ENCODE measurements around the gene MEOX1.
A peak's percentile ranks its signal among the peaks of the same experiment; 100 is the strongest.

The MEOX1 gene

GRCh38 chr17:43652124-43652480 is 9.6 kb downstream of the MEOX1 start:
- no peak for DNase-seq

GRCh38 chr17:43650471-43650870 is 11.3 kb downstream of the MEOX1 start:
- DNase-seq, result no peak

GRCh38 chr17:43648916-43649315 is 12.8 kb downstream of the MEOX1 start:
- DNase-seq, result no peak

DNA sequence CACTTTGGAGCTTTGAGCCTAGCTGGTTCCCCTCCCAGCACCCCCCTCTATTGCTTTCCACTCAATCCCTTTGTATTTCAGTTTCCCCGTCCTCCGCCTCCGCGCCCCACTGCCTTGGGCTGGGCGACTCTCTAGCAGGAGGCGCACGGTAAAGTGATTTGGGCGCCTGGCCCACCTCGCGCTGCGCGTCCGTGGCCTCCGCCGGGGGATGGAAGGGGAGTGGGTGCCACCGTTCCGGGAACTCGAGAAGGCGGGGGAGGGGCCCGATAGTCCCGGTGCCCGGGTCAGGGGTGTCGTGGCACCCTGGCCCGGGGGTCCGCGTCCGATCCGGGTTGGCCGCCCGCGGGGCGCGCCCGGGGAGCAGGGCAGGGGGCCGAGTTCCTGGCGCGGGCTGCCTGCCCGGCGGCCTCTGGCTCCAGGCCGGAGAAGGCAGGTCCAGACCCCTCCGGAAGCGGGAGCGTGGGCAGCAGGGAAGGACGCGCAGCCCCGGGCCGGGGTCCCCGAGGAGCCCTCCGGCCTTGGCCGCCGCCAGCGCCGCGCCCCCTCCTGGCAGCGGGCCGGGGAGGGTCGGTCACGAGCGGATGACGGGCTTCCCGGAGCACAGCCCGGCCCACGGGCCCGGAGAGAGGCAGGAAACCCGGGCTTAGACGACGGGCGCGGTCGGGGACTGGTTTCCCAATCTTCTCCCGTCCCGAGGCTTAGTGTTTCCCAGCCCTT is 15.8 kb downstream of the MEOX1 start:
- DNase-seq, result peak in 1 of 2 donors; percentile 32

DNA sequence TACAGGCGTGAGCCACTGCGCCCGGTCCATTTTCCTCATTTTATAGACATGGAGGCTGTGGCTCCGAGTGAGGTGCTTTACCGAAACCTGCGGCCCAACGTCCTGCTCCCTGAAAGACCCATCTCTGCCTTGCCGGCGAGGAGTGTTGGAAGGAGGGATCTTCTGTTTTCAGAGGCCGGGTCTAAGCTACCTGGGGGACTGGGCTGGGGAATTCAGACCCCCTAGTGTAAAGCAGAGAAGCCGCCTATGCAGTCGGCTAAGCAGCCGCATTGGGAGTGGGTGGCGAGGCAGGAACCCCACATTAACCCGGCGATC is 16.3 kb downstream of the MEOX1 start:
- DNase-seq, result no peak

DNA sequence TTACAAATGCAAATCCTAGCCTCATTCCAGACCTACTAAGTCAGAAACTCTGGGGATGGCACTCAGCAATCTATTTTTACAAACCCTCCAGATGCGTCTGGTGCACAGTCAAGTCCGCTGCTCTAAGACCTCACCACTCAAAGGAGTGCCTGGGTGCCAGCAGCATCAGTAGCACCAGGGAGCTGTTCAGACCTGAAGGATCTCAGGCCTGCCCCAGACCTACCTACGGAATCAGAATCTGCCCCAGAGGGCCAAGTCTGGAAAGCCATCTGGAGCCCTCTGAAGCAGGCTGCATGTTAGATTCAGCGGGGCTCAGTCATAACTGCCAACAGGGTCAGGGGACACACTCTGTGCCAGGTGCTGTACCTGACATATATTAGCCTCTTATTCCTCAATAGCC is 17.6 kb downstream of the MEOX1 start:
- DNase-seq, result no peak

GRCh38 chr17:43641416-43641815 is 20.3 kb downstream of the MEOX1 start:
- DNase-seq, result no peak

GRCh38 chr17:43640491-43641252 is 21.1 kb downstream of the MEOX1 start:
- DNase-seq, result no peak

GRCh38 chr17:43637563-43638323 is 24.0 kb downstream of the MEOX1 start:
- no peak for DNase-seq

DNA sequence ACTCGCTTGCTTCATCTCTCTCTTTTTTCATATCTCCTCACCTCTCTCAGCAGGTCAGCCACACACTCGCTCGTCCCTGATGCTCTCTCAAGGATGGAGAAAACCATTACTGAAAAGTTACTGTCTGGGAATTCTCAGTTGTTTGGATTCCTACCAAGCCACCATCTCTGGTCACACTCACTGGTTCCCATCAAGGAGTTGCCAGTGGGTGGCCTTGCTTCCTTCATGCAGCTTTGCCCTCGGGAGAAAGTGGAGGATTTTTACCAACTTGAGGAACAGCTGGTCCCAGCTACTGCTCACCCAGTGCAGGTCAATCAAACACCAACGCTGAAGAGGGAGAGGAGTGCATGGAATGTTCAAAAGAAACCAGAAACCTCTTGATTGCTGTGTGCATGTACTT is 25.3 kb downstream of the MEOX1 start:
- no peak for DNase-seq

- no peak for DNase-seq
These were observed 27.1 kb downstream of the MEOX1 start for GRCh38 chr17:43634591-43635125.

DNA sequence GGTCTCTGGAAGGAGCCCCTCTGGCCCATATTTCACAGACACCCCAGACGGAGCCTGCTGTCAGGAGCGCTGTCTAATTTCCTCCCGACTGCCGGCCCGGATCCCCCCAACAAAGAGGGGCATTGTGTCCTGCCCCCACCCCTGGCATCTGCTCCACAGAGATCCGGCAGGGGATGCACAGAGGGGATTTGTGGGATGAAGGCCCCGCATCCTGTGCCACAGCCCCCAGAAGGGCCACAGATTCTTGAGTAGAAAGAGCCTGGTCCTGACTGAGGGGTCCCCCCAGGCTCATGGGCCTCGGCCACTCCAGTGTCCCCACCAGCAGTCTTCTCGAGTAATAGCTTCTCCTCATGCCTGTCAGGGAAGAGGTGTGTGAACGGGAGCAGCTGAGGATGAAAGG is 29.5 kb downstream of the MEOX1 start:
- no peak for DNase-seq

DNA sequence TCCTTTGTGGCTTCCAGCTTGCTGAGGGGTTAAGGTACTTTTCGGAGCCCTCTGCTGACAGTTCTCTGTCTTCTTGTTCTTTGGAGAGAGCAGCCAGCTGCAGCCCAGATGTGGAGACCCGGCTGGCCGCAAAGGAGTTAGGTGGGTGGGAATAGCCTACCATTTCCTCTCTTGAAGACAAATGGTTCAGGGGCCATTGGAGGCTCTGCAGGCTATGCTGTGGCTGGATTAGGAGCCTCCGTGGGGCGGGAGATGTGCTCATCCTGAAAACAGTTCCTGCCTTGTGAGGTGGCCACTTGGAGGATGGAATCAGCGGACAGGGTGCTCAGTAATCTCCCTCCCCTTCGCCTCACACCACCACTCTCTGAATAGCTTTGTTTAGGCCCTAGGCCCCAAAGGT is 30.3 kb downstream of the MEOX1 start:
- no peak for DNase-seq

- DNase-seq, result no peak
These were observed 33.6 kb downstream of the MEOX1 start for GRCh38 chr17:43628089-43628650.

DNA sequence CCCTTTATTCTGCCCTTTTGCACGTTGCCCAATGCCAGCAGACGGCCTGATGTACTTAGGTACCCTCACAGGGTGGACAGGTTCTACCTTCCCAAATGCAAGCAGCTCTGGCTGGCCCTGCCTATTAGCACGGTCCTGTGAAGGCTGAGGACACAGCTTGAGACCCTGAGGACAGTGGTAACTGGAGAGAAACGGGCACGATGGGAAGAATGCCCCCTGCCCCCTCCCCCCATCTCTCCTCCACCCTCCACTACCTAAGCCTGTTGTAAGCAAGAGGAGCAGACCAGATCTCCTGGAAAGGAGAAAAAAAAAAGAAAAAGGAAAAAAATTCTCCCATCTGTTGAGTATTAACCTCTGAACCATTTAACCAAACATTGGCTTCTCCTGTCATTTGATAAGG is 34.1 kb downstream of the MEOX1 start:
- no peak for DNase-seq

- DNase-seq, result no peak
These were observed 35.7 kb downstream of the MEOX1 start for GRCh38 chr17:43626023-43626422.

GRCh38 chr17:43625606-43626005 is 36.1 kb downstream of the MEOX1 start:
- DNase-seq, result no peak

GRCh38 chr17:43620581-43620980 is 41.1 kb downstream of the MEOX1 start:
- DNase-seq, result no peak

DNA sequence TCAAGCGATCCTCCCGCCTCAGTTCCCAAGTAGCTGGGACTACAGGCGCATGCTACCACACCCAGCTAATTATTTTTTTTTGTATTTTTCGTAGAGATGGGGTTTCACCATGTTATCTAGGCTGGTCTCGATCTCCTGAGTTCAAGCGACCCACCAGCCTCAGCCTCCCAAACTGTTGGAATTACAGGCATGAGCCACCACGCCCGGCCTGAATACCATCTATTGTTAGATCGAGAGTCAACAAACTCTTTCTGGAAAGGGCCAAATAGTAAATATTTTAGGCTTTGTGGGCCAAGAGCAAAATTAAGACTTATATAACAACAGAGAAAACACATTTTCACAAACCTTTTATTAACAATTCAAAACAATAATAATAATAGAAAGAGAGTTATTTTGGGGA is 41.6 kb downstream of the MEOX1 start:
- no peak for DNase-seq

DNA sequence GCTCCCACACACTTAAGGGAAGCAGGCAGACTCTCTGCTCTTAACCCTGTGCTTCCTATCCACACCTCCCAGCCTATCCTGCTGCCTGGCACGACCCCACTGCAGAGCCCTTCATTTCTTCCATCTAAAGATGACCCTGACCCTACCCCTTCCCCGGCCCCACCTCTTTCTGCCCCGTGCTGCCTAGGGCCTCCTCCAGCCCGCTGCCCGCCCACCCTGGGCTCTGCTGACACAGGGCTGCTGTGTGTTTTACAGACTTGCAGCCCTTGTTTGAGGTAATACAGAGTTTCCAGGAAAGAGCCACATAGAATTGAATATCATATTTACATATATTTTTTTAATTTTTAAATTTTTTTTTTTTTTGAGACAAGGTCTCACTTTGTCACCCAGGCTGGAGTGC is 42.0 kb downstream of the MEOX1 start:
- no peak for DNase-seq

- no peak for DNase-seq
These were observed 43.4 kb downstream of the MEOX1 start for GRCh38 chr17:43618276-43618675.

GRCh38 chr17:43616852-43617251 is 44.9 kb downstream of the MEOX1 start:
- DNase-seq, result no peak

DNA sequence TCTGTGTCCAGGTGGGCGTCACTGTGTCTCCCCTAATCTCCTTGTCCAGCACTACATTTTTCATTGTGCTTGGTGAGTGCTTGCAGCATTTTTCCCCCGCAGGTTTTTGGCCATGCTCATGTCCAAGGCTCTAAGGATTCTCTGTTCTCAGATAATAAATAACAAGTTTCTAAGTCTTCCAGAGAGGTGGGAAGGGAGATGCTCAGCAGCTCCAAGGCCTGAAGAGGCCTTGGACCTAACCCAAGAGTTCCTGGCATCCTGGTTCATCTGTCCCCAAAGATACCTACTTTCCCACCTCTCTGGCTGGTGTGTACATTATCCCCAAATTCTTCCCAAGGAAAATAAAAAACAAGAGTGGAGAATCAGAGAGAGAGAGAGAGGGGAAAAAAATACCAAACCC is 45.3 kb downstream of the MEOX1 start:
- no peak for DNase-seq

GRCh38 chr17:43616029-43616351 is 45.7 kb downstream of the MEOX1 start:
- no peak for DNase-seq
